Pulmonary artery endothelial cell (primary cell): ENCODE measurements around the gene NTRK2. TPM values are rescaled to one million over a fixed set of nuclear protein-coding genes. Genes with fewer than 3 reads are reported as not detected.

Experiments used
- DNase-seq: peaks from one replicate; pipeline ENCODE4 v3.0.0-alpha.2; 2011; ENCODE audit warnings: low read depth, low spot score
- total RNA-seq: library from RNA; depleted of rRNA; stranded (reverse); fragments of >200 nt; gene quantifications from 2 replicates; pipeline ENCODE4 v1.2.3, GENCODE V29; 2014

The NTRK2 gene
- total RNA-seq, 1 donor from 2014 or later = under 0.01 TPM

DNA sequence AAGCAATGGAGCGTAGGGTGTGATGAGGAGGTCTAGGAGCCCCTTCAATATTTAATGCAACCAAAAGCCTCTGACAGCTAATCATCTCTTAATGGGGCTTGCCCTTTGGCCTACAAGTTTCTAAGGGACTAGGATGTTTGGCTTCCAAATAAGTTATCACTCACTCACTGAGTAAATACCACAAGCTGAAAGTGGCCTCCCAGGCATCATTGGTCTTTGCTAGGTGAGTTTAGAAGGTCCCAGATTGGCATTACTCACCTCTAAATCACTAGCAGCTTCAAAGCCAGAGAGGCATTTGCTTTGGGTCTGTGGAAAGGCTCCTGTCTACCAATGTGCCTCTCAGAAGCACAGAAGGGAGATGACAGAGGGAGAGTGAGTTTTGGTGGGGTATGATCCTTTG is 344.2 kb downstream of the NTRK2 start:
- DNase-seq = no peak

DNA sequence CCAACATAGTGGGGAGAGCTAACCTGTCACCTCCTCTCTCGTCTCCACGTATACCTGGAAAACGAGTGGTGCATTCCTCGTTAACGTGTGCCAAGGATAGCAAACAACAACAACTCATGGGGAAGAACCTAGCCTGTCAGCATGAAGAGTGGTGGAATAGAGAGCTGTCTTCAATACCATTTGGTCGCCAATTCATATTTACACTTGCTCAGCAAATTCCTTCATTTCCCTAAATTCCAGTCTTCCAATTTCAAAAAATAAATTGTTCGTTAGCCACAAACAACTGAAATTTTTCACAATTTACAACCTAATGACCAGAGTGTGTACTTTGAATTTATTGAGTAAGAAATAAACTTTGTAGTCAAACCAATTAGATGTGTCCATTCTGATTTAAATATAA is 344.8 kb downstream of the NTRK2 start:
- no peak for DNase-seq

DNA sequence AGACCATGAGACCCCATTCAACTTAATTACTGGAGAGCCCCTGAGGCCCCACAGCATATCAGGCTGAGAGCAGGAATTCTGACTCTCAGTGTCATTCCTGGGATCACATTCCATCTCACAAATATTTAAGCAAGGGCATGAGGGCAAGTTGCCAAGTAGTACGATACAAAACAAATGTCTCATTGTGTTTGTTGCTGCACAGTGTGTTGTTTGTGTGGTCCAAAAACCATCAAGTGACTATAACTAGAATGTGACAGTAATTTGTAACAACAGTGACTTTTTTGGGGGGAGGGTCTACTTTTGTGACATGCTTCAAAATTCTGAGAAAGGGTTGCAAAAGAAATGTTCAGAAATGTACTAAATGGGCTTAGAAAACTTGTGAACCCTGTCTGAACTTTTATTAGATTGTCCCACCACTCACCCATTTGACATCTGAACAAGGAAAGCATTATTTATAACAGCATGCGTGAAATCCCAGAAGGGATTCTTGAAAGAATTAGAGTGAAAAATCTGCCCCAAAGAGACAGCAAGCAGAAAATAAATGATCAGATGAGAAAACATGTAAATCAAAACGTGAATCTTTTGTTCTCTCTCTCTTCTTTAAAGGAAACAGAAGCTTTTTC is 347.0 kb downstream of the NTRK2 start:
- no peak for DNase-seq

DNA sequence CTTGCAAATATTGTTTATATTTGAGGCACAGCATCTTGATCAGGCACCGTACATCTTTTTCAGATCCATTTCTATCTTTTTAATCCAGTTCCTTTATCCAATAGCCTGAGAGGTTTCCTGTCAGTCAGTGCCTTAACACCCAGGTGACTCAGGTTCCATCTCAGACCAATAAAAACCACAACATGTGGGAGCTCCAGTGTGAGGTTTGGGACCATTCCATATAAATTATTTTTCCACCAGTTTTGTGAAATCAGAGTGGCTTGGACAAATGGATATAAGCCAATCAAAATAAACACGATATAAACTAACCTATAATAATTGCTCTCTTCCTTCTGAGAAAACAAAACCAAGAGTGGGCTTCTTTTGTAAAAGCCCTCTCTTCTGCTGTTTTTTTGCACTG is 351.3 kb downstream of the NTRK2 start:
- no peak for DNase-seq

DNA sequence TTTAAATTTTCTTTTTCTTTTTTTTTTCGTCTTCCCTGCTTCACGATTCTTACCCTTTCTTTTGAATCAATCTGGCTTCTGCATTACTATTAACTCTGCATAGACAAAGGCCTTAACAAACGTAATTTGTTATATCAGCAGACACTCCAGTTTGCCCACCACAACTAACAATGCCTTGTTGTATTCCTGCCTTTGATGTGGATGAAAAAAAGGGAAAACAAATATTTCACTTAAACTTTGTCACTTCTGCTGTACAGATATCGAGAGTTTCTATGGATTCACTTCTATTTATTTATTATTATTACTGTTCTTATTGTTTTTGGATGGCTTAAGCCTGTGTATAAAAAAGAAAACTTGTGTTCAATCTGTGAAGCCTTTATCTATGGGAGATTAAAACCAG is 352.2 kb downstream of the NTRK2 start:
- DNase-seq = no peak

DNA sequence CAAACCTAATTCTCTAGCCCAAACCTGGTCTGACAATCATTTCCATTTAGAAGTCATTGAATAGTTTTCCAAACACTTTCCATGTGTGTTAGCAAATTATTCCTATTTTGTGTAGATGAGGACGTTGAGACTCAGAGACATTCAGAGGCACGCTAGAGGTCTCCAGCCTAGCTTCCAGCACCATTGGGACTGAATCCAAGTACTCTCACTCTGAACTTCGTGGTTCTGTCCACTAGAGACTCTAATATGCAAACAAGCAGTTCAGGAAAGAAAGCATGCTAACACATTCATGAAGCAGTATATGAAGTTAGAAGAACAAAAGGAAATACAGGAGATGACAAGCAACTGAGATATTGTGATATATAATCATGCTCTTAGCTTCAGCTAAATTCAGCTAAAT is 354.8 kb downstream of the NTRK2 start:
- no peak for DNase-seq

DNA sequence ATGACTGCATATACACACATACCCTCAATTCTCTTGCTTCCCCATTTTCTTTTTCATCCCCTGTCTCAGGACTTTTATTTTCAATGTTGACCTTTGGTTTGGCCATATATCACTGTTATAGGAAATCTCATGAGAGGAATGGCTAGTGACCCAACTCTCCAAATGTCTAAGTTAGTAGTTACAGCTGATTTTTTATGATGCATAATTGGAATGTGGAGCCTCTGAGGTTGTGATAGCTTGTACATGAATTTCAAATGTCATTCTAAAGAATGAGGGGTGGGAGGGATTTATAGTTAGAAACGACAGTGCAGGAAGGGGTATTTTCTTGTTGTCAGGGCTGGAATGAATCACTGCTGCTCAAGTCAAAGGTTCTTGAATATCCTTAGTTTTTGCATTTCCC is 356.1 kb downstream of the NTRK2 start:
- DNase-seq = no peak

DNA sequence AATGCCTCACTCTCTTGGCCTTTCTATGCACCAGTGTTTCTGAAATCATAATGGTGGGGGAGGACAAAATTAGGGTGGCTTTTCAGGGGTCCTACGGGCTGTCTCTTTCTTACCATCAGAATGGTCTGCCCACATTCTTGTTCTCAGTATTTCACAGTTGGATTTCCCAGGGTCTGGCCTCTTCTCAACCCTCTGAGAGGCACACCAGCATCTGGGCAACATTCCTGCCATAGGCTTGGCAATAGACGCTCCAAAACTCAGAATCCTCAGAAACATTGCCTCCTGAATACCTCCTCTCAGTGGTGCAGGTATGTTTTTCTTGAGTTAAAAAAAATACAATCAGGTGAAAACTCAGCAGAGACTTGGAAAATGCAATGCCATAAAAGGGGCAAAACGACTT is 358.3 kb downstream of the NTRK2 start:
- no peak for DNase-seq

DNA sequence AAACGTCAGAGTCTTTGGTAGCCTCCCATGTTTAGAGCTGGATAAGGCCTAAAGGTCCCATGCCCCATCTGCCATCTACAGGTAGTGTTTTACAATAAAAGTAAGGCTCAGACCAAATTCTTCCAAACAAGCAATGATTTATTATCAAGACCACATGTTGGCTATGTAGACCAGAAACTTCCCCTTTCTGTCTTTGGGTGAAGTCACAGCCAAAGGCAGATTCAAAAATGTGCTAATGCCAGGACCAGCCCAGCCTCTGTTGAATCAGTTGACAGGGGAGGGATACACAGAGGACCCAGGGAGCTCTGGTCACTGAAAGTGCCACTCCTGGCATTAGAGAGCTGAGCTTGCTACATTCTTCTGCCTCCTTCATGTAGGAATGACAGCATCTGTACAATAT is 360.8 kb downstream of the NTRK2 start:
- DNase-seq = no peak

DNA sequence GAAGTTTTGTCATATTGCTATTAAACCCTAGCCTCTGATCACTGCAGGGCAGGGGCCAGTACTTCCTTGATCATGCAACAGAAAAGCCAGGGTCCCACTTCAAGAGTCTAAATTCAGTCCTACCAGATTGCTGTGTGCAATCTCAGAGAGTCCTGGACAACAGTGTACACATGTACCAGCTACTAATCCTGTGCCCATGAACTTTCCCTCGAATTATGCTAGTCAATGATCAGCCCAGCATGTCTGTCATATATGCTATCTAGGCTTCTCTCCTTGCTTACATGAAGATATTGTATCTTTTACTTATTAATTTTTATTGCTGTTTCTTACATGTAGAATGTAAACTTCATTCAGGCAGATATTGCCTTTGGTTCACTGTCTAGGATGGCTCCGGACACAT is 367.0 kb downstream of the NTRK2 start:
- DNase-seq = no peak

DNA sequence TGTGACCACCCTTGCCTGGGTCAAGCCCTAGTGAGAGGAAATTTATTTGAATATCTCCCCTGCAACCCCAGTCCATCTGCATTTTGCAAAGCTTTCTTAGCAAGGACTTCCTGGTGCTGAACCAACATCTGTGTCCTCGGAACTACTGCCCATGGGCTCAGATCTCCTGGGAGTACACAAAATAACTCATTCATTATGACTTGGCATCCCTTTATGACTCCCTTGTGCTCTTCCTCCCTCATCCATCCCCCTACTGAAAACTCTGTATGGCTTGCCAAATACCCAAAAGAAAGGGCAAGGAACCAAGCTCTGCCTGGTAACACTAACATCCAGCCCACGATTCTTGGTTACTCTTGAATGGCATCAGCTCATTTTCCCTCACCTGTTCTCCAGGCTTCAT is 368.5 kb downstream of the NTRK2 start:
- no peak for DNase-seq

DNA sequence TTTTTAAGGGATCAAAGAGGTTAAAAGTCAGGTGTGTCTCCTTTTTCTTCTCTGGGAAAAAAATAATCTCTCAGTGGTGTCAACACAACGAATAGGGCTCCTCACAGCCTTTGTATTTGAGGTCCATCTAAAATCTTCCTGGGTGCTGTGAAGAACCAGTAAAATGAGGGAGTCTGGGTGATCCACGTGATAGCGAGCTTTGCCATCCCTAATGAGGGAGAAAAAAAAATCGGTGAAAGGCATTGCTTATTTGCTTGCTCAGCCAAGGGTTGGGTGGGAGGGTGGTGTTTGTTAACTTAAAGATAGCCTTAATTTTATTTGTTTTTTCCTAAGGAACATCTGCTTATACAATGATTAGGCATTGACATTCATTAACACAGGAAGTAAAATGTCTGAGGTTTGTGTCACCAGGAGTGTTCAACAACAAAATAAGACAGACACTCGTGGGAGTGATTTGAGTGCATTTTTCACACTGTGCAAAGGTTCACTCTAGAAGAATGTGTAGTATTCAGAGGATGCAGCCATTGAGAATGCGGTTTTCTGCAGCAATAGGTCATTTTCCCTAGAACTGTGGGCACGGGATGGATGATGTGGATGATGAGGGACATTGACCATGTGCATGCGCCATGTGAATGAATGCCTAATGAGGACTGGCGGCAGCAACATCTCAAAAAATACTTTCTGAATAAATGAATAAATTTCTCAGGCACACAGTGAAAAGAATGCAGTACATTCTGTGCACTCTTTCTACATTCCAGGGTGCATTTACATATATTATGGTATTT is 369.5 kb downstream of the NTRK2 start:
- DNase-seq = no peak

DNA sequence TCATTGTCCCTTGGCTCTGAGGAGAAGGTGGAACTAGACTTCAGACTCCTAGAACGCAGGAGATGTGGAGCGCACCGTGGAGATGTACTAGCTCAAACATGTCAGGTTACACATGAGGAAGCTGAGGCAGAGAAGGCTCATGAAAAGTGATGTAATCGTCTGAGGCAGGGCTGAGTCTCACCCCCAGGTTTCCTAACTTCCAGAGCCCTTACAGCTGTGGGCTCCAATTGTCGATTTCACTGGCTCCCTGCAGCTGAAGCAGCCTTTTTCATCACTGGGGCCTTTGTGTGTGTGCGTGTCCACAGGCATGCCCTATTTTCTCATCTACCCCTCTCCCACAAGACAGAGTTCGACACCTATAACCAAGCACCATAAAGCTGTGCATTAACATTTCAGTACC is 370.6 kb downstream of the NTRK2 start:
- no peak for DNase-seq

DNA sequence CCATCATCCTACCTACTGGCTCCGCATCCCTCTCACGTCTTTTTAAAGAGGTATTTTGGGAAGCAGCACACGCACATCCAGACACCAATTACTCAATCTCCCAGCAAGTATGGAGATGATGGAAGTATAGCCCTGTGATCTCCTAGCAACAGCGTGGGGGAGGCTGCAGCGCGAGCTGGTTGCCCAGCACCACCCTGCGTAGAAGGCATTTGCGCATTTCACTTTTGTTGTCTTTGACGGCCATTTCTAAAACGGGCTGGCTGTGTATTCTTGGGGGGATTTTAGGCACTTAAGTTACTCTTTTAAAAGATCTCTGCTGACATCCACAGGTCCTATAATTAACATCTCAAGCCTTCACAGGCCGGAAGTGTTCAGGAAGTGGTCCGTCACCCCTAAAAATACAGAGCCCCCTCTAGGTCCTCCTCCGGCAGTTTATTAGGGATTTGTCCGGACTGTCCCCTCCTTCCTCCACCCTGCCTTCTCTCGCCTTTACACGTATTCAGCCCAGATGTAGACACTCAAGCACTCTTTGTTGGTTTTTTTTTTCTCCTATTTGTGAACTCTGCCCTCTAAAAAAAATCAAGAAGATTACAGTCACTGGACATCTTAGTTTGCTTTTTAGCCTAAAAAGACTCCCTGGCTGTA is 371.4 kb downstream of the NTRK2 start:
- DNase-seq = no peak

DNA sequence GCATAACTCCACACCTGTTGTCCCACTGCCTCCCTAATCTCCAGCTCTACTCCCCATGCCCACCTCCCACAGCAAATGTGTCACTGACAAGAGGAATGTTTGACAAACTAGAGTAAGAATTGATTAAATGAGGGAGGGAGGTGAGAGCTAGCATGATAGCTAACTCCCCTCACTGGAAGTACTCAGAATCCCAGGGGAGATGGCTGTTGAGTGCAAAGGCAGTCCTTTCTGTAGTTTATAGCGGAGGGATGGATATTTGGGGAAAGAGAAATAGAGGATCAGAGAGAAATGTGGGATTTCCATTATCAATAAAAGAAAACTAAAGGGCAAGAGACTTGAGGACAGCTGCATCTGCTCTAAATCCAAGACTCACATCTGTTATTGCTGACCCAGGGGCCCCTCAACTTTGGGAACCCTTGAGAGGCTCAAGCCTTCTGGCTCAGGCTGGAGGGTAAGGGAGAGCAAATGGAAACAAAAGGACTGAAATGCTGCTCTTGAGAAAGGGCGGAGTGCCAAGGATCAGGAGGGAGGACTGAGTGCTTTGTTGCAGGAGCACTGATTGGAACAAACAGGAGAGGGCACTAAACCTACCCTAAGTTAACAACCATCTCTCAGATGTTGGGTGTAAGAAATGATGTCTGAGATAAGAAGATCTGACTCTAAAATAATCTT is 372.1 kb downstream of the NTRK2 start:
- DNase-seq = no peak

DNA sequence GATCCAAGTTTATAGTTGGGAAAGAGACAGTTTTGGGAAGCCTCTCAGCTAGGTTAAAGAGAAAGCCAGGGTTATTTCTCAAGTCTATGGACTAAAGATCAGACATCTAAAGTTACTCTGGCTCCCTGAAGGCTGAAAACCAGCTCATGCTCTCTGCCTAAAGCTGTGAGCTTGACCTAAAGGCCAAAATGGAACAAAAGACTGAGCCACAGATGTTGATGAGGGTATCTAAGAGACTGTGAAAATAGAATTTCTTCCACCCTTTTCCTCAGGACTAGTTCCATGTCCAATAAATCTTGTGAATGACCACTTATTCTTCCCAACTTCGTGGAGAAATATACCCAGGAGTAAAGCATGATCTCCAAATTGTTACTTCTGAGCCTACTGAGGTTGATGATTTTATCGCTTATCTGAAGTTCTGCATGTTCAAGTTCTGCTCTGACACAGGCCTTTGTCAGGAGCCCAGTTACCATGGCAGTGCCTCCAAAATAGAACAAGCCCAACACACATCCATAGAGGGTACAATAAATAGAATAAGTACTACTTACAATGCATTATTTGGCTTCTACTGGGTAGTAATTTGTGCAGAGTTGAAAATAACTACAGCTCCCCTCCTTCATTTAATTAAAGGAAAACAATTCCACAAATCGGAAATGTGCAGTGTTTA is 373.6 kb downstream of the NTRK2 start:
- no peak for DNase-seq

DNA sequence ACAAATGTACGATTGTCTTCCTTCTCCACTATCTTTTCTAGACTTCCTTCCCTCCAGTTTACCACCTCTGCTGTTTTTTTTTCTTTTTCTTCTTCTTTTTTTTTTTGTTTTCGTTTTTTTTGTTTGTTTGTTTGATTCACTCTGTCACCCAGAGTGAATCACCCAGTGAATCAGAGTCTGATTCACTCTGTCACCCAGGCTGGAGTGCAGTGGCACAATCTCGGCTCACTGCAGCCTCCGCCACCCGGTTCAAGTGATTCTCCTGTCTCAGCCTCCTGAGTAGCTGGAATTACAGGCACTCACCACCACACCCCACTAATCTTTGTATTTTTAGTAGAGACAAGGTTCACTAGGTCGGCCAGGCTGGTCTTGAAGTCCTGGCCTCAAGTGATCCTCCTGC is 375.7 kb downstream of the NTRK2 start:
- no peak for DNase-seq

DNA sequence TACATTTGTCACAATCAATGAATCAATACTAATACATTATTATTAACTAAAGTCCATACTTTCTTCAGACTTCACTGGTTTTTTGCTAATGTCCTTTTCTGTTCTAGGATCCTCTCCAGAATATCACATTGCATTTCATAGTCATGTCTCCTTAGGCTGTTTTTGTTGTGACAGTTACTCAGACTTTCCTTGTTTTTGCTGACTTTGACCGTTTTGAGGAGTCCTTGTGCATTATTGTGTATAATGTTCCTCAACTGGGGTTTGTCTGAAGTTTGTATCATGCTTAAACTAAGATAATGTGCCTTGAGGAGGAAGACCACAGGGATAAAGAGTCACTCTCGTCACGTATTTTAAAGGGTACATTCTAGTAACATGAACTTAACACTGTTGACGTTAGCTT is 376.9 kb downstream of the NTRK2 start:
- no peak for DNase-seq

DNA sequence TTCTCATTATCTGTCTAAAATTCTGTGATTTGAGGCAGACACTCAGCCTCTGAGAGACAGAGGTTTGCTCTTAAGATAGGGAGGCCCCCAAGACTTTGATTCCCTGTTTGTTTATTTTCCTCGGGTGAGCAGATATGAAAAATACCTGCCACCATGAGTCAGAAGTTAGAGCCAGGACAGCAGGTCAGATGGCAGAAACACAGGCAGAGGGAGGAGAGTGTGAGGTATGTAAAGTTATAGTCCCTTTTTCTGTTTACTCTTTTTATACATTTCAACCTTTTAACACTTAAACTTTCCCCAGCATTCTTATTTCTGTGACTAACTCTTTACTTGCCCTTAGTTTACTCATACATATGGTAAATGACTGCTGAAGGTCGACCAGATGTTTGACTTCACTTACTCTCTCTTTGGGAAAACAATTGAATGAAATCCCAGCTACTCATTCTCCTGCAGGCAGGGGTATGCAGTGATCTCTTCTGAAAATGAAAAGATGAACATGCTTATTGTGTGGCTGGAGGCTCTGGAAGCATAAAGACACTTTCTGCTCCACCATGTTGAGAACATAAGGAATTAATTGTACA is 383.8 kb downstream of the NTRK2 start:
- DNase-seq = no peak

DNA sequence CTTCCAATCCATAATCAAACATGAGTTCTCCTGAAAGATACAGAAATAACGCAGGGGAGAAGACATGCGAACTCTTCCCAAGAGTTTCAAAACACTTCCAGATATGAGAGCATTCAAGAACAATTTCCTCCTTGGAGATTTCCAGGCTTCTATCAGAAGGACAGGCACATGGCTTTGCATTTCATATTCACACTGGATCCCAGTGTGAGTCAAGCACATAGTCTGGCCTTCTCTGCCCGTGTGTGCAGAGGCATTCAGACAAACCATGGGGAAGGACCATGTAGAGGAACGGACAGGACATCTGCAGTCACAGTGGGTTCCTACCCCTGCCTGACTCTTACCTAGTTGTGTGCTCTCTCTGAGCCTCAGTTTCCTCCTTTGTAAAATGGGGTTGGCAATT is 384.5 kb downstream of the NTRK2 start:
- no peak for DNase-seq

DNA sequence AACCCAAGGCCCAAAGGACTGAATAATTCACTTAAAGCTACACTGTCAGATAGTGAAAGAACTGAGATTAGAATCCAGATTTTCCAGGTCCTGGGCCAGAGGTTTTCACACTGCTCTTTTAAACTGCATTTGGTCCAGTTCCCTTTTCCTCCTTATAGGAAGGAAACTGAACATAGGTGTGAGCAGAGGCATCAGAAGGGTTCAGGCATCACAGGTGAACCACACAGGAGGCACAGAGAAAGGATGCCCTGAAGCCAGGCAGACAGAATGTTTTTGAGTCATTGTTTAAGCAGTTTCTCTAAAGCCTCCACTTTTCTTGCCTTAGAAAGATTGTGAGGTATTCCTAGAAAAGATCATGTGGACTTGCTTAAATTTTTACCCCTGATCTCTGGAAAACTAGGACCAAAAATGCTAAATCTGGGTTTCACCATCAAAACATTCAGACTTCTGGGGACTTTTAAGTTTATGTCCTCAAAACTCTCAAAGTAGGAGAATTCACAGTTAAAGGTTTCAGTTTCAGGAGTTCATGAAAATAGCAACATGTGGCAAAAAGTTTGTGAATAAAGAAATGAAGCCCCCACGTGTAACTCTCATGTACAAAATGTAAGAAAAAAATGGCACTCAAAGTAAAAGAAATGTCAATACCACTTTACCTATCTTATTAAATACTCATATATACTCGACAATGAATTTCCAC is 386.1 kb downstream of the NTRK2 start:
- no peak for DNase-seq
